HepG2 (cell line): ENCODE results near the gene LPXN. TPM values are rescaled to one million over a fixed set of nuclear protein-coding genes. Genes with fewer than 3 reads are reported as not detected.

ENCODE experiments used
- CEBPZ ChIP-seq: IDR thresholded peaks from 2 replicates; pipeline ENCODE4 v1.6.1; 2012; ENCODE audit warnings: low read length, improper control_type of control experiment
- CERS6 ChIP-seq: sonication (generic); formaldehyde crosslinking; IDR thresholded peaks from 2 replicates; pipeline ENCODE4 v1.5.0; 2020; ENCODE audit warnings: missing genetic modification reagents
- ERF ChIP-seq: IDR thresholded peaks from 2 replicates; pipeline ENCODE4 v1.6.1; 2018; ENCODE audit warnings: missing biosample characterization, missing genetic modification reagents
- MTF2 ChIP-seq: sonication (generic); formaldehyde crosslinking; IDR thresholded peaks from 2 replicates; pipeline ENCODE4 v1.5.0; 2020; ENCODE audit warnings: missing genetic modification reagents, borderline replicate concordance
- STAT6 ChIP-seq: sonication (generic); formaldehyde crosslinking; IDR thresholded peaks from 2 replicates; pipeline ENCODE4 v1.4.0; 2020; ENCODE audit warnings: missing genetic modification reagents, mild to moderate bottlenecking, borderline replicate concordance
- TCF7 ChIP-seq: sonication (generic); IDR thresholded peaks from 2 replicates; pipeline ENCODE4 v1.6.1; 2016; ENCODE audit warnings: antibody characterized with exemption, low read depth
- THAP7 ChIP-seq: sonication (generic); formaldehyde crosslinking; IDR thresholded peaks from 2 replicates; pipeline ENCODE4 v1.8.1; 2023; ENCODE audit warnings: mild to moderate bottlenecking, missing genetic modification reagents
- ZNF260 ChIP-seq: sonication (generic); formaldehyde crosslinking; IDR thresholded peaks from 2 replicates; pipeline ENCODE4 v1.4.0; 2020; ENCODE audit warnings: missing genetic modification reagents, low read depth, mild to moderate bottlenecking, borderline replicate concordance
- ZNF460 ChIP-seq: sonication (generic); formaldehyde crosslinking; IDR thresholded peaks from 2 replicates; pipeline ENCODE4 v1.5.1; 2020; ENCODE audit warnings: missing genetic modification reagents, mild to moderate bottlenecking, borderline replicate concordance
- ZNF746 ChIP-seq: sonication (generic); formaldehyde crosslinking; IDR thresholded peaks from 2 replicates; pipeline ENCODE4 v1.8.0; 2022; ENCODE audit warnings: mild to moderate bottlenecking, missing genetic modification reagents
- polyA plus RNA-seq, 8 experiments: library from polyadenylated mRNA; depleted of rRNA in 3 of 8; stranded (reverse) in 7 of 8; unstranded in 1 of 8; fragments of >200 nt; fragmentation: Illumina TruSeq in 4 of 8; extraction: Trizol in 4 of 8; gene quantifications; 2 replicates each; pipeline versions ENCODE4 v1.2.1 to v1.2.3, GENCODE V29; 2011 to 2016; ENCODE audit warnings: low read depth in 4 of 8, missing spikeins in 1 of 8, mixed read lengths in 1 of 8; ENCODE audit not compliant: insufficient read depth in 1 of 8
- total RNA-seq, 5 experiments: library from RNA; depleted of rRNA; stranded (reverse); fragments of >200 nt; fragmentation: Illumina TruSeq; extraction: Trizol; gene quantifications; 2 replicates each; pipeline ENCODE4 v1.2.3, GENCODE V29; 2016; ENCODE audit warnings: low read depth in 1 of 5
- TF ChIP-seq, protein P1 (sequence below): sonication (generic); formaldehyde crosslinking; IDR thresholded peaks from 2 replicates; pipeline ENCODE4 v1.5.0; 2020; ENCODE audit warnings: mild to moderate bottlenecking, missing genetic modification reagents
- TF ChIP-seq, protein P2 (sequence below): sonication (generic); formaldehyde crosslinking; IDR thresholded peaks from 2 replicates; pipeline ENCODE4 v1.5.0; 2020; ENCODE audit warnings: mild to moderate bottlenecking, missing genetic modification reagents
- TF ChIP-seq, protein P3 (sequence below): sonication (generic); formaldehyde crosslinking; IDR thresholded peaks from 2 replicates; pipeline ENCODE4 v1.5.1; 2020; ENCODE audit warnings: missing genetic modification reagents, mild to moderate bottlenecking, borderline replicate concordance

Gene LPXN
- total and polyA plus RNA-seq, 2 of the 13 experiments (the other 11 are each of a cell fraction or from before 2014, with no cell fraction given) = 1.7 to 3.5 TPM

DNA sequence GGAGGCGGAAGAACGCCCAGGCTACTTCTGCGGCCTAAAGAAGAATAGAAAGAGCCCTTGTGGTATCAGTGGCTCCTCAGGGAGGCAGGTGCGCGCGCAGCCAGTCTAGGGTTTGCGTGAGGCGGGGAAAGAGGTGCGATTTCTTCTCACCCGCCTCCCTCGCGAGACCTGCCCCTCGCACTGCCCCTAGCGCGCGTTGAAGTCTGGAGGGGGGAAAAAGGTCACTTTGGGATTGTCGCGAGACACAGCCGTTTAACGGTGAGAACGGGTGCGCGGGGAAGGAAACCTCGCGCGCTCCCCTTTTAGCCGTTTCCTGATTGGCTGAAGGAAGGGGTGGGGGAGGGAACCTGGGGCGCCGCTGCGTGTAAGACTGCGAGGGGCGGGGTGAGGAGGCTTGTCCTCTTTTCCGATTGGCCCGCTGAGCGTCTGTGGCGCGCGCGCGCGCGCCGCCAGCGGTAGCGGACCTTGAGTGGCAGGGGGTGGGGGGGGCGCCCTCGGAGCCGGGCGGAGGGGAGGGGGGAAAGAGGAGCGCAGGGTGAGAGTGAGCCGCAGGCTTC, 3.1 kb upstream of the LPXN start, which contains the start of gene ZFP91 (continued):
- TF ChIP-seq, protein P1, sequence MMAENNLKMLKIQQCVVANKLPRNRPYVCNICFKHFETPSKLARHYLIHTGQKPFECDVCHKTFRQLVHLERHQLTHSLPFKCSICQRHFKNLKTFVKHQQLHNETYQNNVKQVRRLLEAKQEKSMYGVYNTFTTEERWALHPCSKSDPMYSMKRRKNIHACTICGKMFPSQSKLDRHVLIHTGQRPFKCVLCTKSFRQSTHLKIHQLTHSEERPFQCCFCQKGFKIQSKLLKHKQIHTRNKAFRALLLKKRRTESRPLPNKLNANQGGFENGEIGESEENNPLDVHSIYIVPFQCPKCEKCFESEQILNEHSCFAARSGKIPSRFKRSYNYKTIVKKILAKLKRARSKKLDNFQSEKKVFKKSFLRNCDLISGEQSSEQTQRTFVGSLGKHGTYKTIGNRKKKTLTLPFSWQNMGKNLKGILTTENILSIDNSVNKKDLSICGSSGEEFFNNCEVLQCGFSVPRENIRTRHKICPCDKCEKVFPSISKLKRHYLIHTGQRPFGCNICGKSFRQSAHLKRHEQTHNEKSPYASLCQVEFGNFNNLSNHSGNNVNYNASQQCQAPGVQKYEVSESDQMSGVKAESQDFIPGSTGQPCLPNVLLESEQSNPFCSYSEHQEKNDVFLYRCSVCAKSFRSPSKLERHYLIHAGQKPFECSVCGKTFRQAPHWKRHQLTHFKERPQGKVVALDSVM = no peak
- TF ChIP-seq, protein P2, sequence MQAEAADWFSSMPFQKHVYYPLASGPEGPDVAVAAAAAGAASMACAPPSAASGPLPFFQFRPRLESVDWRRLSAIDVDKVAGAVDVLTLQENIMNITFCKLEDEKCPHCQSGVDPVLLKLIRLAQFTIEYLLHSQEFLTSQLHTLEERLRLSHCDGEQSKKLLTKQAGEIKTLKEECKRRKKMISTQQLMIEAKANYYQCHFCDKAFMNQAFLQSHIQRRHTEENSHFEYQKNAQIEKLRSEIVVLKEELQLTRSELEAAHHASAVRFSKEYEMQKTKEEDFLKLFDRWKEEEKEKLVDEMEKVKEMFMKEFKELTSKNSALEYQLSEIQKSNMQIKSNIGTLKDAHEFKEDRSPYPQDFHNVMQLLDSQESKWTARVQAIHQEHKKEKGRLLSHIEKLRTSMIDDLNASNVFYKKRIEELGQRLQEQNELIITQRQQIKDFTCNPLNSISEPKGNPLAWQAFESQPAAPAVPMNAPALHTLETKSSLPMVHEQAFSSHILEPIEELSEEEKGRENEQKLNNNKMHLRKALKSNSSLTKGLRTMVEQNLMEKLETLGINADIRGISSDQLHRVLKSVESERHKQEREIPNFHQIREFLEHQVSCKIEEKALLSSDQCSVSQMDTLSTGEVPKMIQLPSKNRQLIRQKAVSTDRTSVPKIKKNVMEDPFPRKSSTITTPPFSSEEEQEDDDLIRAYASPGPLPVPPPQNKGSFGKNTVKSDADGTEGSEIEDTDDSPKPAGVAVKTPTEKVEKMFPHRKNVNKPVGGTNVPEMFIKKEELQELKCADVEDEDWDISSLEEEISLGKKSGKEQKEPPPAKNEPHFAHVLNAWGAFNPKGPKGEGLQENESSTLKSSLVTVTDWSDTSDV (CRISPR knock-in tag) = no peak
- TF ChIP-seq STAT6 = no peak
- no peak for TF ChIP-seq ZNF260 (CRISPR knock-in tag)
- no peak for TF ChIP-seq MTF2 (CRISPR knock-in tag)
- TF ChIP-seq, protein P3, sequence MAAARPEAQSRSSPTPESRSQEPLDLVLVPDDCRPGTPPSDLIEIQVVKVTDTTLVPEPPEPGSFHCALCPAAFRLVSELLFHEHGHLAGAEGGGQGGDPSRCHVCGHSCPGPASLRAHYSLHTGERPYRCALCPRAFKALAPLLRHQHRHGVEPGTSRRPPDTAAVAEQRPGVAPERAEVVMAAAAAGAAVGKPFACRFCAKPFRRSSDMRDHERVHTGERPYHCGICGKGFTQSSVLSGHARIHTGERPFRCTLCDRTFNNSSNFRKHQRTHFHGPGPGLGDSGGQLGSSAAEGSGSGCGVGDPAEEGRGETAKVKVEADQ (CRISPR knock-in tag) = no peak
- TF ChIP-seq ERF (CRISPR knock-in tag) = no peak
- no peak for TF ChIP-seq CEBPZ
- TF ChIP-seq ZNF460 (CRISPR knock-in tag) = no peak
- TF ChIP-seq ZNF746 (CRISPR knock-in tag) = no peak
- no peak for TF ChIP-seq CERS6 (CRISPR knock-in tag)
- TF ChIP-seq TCF7 = no peak
- no peak for TF ChIP-seq THAP7 (CRISPR knock-in tag)
